Testis (tissue), 2 donors: ENCODE results near the gene SRGAP2.
"Not testable (repeated sequence)": the region's sequence is repeated elsewhere in the genome, so short reads cannot be mapped to it uniquely, and the experiment has no call there.

Experiments used
- CTCF ChIP-seq, 3 experiments: fragments of 450-650 bp in 2 of 3; fragments of 200-600 bp in 1 of 3; sonication (generic) in 1 of 3; IDR thresholded peaks; one replicate each; pipeline ENCODE4 v1.5.1; 2016 to 2019; ENCODE audit warnings: antibody characterized with exemption in 3 of 3, mild to moderate bottlenecking in 2 of 3, moderate library complexity in 1 of 3
- POLR2A ChIP-seq: fragments of 450-650 bp; IDR thresholded peaks from one replicate; pipeline ENCODE4 v1.6.1; 2017; ENCODE audit warnings: antibody characterized with exemption, mild to moderate bottlenecking, moderate library complexity

DNA sequence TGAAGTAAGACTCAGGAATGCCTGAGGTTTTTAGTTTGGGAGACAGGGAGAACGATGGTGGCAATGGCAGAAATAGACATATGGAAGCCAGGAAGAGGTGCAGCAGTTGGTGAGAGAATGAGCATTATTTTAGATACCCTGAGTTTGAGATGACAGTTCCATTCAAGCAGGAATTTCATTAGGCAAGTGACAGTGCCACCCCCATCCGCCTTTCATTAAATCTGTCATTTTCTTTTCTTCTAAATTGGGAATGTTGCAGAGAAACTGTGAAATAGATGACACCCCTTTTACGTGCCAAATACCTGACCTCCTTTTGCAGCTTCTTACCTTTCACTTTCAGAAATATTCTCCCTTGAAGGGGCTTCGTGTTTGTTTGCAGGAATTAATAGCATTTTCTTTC lies 22.0 kb downstream of the SRGAP2 start:
- not testable (repeated sequence) for TF ChIP-seq CTCF (IDR thresholded peaks at IDR 0.05); POLR2A
